HepG2 (cell line): ENCODE data around the gene ZNF12. TPM values are rescaled to one million over a fixed set of nuclear protein-coding genes. Genes with fewer than 3 reads are reported as not detected.

Source experiments
- ATAC-seq: fragments of 200-7000 bp; cut with Tn5 transposase; 3 replicates; pipeline ENCODE4 v1.9.1; 2020; ENCODE audit warnings: mild to moderate bottlenecking, moderate library complexity
- BruUV-seq: library from RNA; stranded (reverse); fragments of 400-500 nt; replicated peaks from 2 replicates; lab custom pipeline; 2021; lab: Mats Ljungman, UMichigan
- CTCF ChIA-PET: fragments of 300-600 bp; formaldehyde crosslinking; extraction: SDS; loops from one replicate; lab custom pipeline; 2021; ENCODE audit warnings: low total read pairs, inconsistent platforms, low intra/inter-chr PET ratio; lab: Yijun Ruan, JAX
- POLR2A ChIA-PET: fragments of 350-600 bp; sonication (Branson Sonifier 250); formaldehyde crosslinking; loops from one replicate; lab custom pipeline; 2020; ENCODE audit warnings: antibody characterized with exemption, inconsistent platforms; lab: Yijun Ruan, JAX
- DNase-seq: peaks from one replicate; pipeline ENCODE4 v3.0.0-alpha.2; 2015; ENCODE audit warnings: low spot score
- FAIRE-seq: peaks from 3 replicates; lab custom pipeline; 2011; peaks lifted over from hg19 to GRCh38; lab: Jason Lieb, UNC
- H2AFZ ChIP-seq: one replicate; pipeline ENCODE4 v1.6.1; 2011; ENCODE audit warnings: low read length, inconsistent platforms
- H3K27ac ChIP-seq: fragments of 300-600 bp; 3 replicates; pipeline ENCODE4 v1.8.0; 2011; ENCODE audit warnings: mixed run types, mild to moderate bottlenecking, mixed read lengths, low read length, inconsistent platforms; ENCODE audit not compliant: insufficient read depth; ENCODE audit errors: extremely low read length
- H3K27me3 ChIP-seq, 2 experiments: fragments of 200-600 bp in 1 of 2; 2 replicates in 1 of 2; 3 replicates in 1 of 2; pipeline versions ENCODE4 v1.6.0 to v1.8.0; 2011; ENCODE audit warnings: low read length in 2 of 2, mild to moderate bottlenecking in 2 of 2, moderate library complexity in 2 of 2, inconsistent platforms in 1 of 2; ENCODE audit not compliant: insufficient read depth in 2 of 2, control insufficient read depth in 1 of 2
- H3K36me3 ChIP-seq, 2 experiments: fragments of 200-600 bp in 1 of 2; replicated peaks in 1 of 2; 2 replicates in 1 of 2; 3 replicates in 1 of 2; pipeline versions ENCODE4 v1.5.1 to v1.8.0; 2011; ENCODE audit warnings: low read length in 2 of 2, inconsistent platforms in 1 of 2; ENCODE audit not compliant: insufficient read depth in 2 of 2, control insufficient read depth in 1 of 2
- H3K4me1 ChIP-seq: 2 replicates; pipeline ENCODE4 v1.5.1; 2012; ENCODE audit warnings: low read length, inconsistent platforms; ENCODE audit not compliant: insufficient read depth
- H3K4me2 ChIP-seq: 2 replicates; pipeline ENCODE4 v1.6.0; 2011; ENCODE audit warnings: low read depth, low read length, inconsistent platforms
- H3K4me3 ChIP-seq, 3 experiments: fragments of 200-600 bp in 1 of 3; sonication (generic), shearing (Covaris generic) in 1 of 3; replicated peaks in 1 of 3; 2 replicates each; pipeline ENCODE4 v1.5.1; 2011 to 2016; ENCODE audit warnings: low read length in 3 of 3, inconsistent platforms in 2 of 3, low read depth in 2 of 3, mild to moderate bottlenecking in 2 of 3, control low read depth in 1 of 3, mixed read lengths in 1 of 3; ENCODE audit not compliant: insufficient read depth in 1 of 3
- H3K79me2 ChIP-seq: one replicate; pipeline ENCODE4 v1.6.1; 2011; ENCODE audit warnings: low read length, inconsistent platforms; ENCODE audit not compliant: insufficient read depth
- H3K9ac ChIP-seq: 2 replicates; pipeline ENCODE4 v1.6.0; 2011; ENCODE audit warnings: mild to moderate bottlenecking, low read depth, low read length, inconsistent platforms; ENCODE audit not compliant: insufficient read depth
- H3K9me3 ChIP-seq: 2 replicates; pipeline ENCODE4 v1.5.1; 2012; ENCODE audit warnings: mild to moderate bottlenecking, low read length
- H4K20me1 ChIP-seq: 2 replicates; pipeline ENCODE4 v1.6.0; 2011; ENCODE audit warnings: inconsistent platforms, mild to moderate bottlenecking, low read length, moderate library complexity; ENCODE audit not compliant: insufficient read depth
- AGO1 ChIP-seq: fragments of 200-400 bp; formaldehyde crosslinking; IDR thresholded peaks from 2 replicates; pipeline ENCODE4 v1.6.1; 2017; ENCODE audit warnings: mild to moderate bottlenecking, low read depth, low read length, moderate library complexity; ENCODE audit not compliant: poor library complexity, severe bottlenecking
- ATF1 ChIP-seq: IDR thresholded peaks from 2 replicates; pipeline ENCODE4 v1.6.1; 2016; ENCODE audit warnings: mild to moderate bottlenecking, control low read depth
- GATAD1 ChIP-seq: IDR thresholded peaks from 2 replicates; pipeline ENCODE4 v1.6.1; 2016; ENCODE audit warnings: missing genetic modification reagents, missing compliant biosample characterization
- KDM2A ChIP-seq: sonication (generic); formaldehyde crosslinking; IDR thresholded peaks from 2 replicates; pipeline ENCODE4 v1.4.0; 2020; ENCODE audit warnings: low read depth, missing genetic modification reagents, borderline replicate concordance
- MAFK ChIP-seq, 2 experiments: IDR thresholded peaks in 1 of 2; conservative IDR thresholded peaks in 1 of 2; 2 replicates each; pipeline ENCODE4 v1.6.1; 2011; ENCODE audit warnings: improper control_type of control experiment in 2 of 2, low read length in 2 of 2
- NFRKB ChIP-seq: fragments of 450-650 bp; IDR thresholded peaks from 2 replicates; pipeline ENCODE4 v1.6.1; 2017
- RNF2 ChIP-seq: fragments of 450-650 bp; conservative IDR thresholded peaks from 2 replicates; pipeline ENCODE4 v1.6.1; 2016; ENCODE audit warnings: low read depth
- TOE1 ChIP-seq: sonication (generic); formaldehyde crosslinking; IDR thresholded peaks from 2 replicates; pipeline ENCODE4 v1.4.0; 2020; ENCODE audit warnings: mild to moderate bottlenecking, missing genetic modification reagents
- U2AF1 ChIP-seq: fragments of 200-400 bp; formaldehyde crosslinking; optimal IDR thresholded peaks from 2 replicates; pipeline ENCODE3; 2017; ENCODE audit warnings: mild to moderate bottlenecking, low read depth, low read length
- ZBTB7B ChIP-seq: sonication (generic); formaldehyde crosslinking; IDR thresholded peaks from 2 replicates; pipeline ENCODE4 v1.4.0; 2020; ENCODE audit warnings: missing genetic modification reagents
- ZFP37 ChIP-seq: sonication (generic); formaldehyde crosslinking; IDR thresholded peaks from 2 replicates; pipeline ENCODE4 v1.4.0; 2020; ENCODE audit warnings: missing genetic modification reagents, borderline replicate concordance
- ZNF138 ChIP-seq: sonication (generic); formaldehyde crosslinking; IDR thresholded peaks from 2 replicates; pipeline ENCODE4 v1.5.0; 2020; ENCODE audit warnings: mild to moderate bottlenecking, low read depth, missing genetic modification reagents
- ZNF629 ChIP-seq: sonication (generic); formaldehyde crosslinking; conservative IDR thresholded peaks from 2 replicates; pipeline ENCODE4 v1.5.0; 2020; ENCODE audit warnings: missing genetic modification reagents
- ZNF713 ChIP-seq: sonication (generic); formaldehyde crosslinking; IDR thresholded peaks from 2 replicates; pipeline ENCODE4 v1.4.0; 2020; ENCODE audit warnings: mild to moderate bottlenecking, missing genetic modification reagents
- ZNF747 ChIP-seq: sonication (generic); formaldehyde crosslinking; IDR thresholded peaks from 2 replicates; pipeline ENCODE4 v1.8.1; 2023; ENCODE audit warnings: missing genetic modification reagents, mild to moderate bottlenecking, borderline replicate concordance
- ZNF83 ChIP-seq: sonication (generic); formaldehyde crosslinking; IDR thresholded peaks from 2 replicates; pipeline ENCODE4 v1.4.0; 2020; ENCODE audit warnings: missing genetic modification reagents, mild to moderate bottlenecking, borderline replicate concordance
- WGBS: methylation state at CpG from one replicate; pipeline ENCODE4 v1.1.6; 2017; ENCODE audit warnings: low lambda C conversion rate; 5-methylcytosine and 5-hydroxymethylcytosine counted together
- in situ Hi-C: cut with HindIII; loops from 2 replicates; pipeline ENCODE4 v1.10.0; 2017; ENCODE audit warnings: low pct_unique_long_range_greater_than_20kb; ENCODE audit not compliant: extremely low pct_ligation_motif_present
- intact Hi-C: fragments of 100-400 bp; cut with micrococcal nuclease; formaldehyde crosslinking; loops from one replicate; pipeline ENCODE4 v1.10.0; 2022; ENCODE audit not compliant: unreplicated experiment
- polyA plus RNA-seq, 8 experiments: library from polyadenylated mRNA; depleted of rRNA in 3 of 8; stranded (reverse) in 7 of 8; unstranded in 1 of 8; fragments of >200 nt; fragmentation: Illumina TruSeq in 4 of 8; extraction: Trizol in 4 of 8; gene quantifications; 2 replicates each; pipeline versions ENCODE4 v1.2.1 to v1.2.3, GENCODE V29; 2011 to 2016; ENCODE audit warnings: low read depth in 4 of 8, missing spikeins in 1 of 8, mixed read lengths in 1 of 8; ENCODE audit not compliant: insufficient read depth in 1 of 8
- total RNA-seq, 5 experiments: library from RNA; depleted of rRNA; stranded (reverse); fragments of >200 nt; fragmentation: Illumina TruSeq; extraction: Trizol; gene quantifications; 2 replicates each; pipeline ENCODE4 v1.2.3, GENCODE V29; 2016; ENCODE audit warnings: low read depth in 1 of 5
- TF ChIP-seq, protein P1 (sequence below): sonication (generic); formaldehyde crosslinking; IDR thresholded peaks from 2 replicates; pipeline ENCODE4 v1.4.0; 2020; ENCODE audit warnings: missing genetic modification reagents, borderline replicate concordance
- TF ChIP-seq, protein P2 (sequence below): sonication (generic); formaldehyde crosslinking; IDR thresholded peaks from 2 replicates; pipeline ENCODE4 v1.9.0; 2022; ENCODE audit warnings: missing genetic modification reagents, mild to moderate bottlenecking, borderline replicate concordance

The ZNF12 gene
- total and polyA plus RNA-seq, 2 of the 13 experiments (the other 11 are each of a cell fraction or from before 2014, with no cell fraction given): 21.4 to 22.8 TPM

DNA sequence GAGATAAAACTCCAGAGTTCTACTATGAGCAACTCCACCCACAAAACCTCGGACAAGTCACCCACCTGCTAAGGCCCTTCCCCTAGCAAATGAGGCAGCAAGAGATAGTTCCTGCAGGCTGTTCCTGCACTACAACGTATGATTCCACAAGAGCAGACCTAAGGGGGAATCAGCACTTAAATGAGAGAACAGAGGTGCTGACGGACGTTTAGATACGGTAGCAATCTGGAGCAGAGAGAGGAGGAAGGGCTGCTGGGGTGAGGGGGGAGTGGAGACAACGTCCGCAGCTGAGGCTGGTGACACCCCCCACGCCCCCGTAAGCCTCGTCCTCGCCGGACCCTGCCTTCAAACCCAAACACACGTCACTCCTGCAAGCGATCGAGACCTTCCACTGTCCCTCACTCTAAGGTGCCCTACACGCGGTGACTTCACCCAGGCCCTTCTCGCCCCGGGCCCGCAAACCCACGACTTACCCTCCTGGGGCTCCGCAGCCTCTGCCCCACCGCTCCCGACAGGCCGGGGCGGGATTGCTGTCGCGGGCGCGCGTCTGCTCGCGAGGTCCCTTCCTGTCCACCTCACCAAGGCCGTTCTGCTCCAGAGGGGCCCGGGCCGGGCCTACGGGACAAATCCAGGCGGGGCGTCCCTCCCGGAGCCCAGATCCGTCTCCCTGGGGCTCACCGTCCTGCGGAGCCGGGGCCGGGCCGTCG is 635 bp downstream of the ZNF12 start:
- ATAC-seq (peak; percentile 47), DNase-seq (peak; percentile 9), FAIRE-seq (no peak)
- WGBS: 3% methylated on average over 13 of the region's 47 CpGs
- ChIA-PET CTCF (no interaction called here), POLR2A (no interaction called here)
- peak overlapping the region; percentile 82 to 97 (median 87) for H3K4me3 ChIP-seq
- H3K36me3 ChIP-seq: peaks cover 10 to 21% of the 10 kb centered on the region in 2 experiments
- BruUV-seq: TSS peak; percentile 47
- H3K4me1 ChIP-seq: peaks cover 74% of the 10 kb centered on the region
- H4K20me1 ChIP-seq: peaks cover 39% of the 10 kb centered on the region
- intact Hi-C loops: loop anchor here (10.0 kb wide), 1 partner anchor 111 kb away; the partner anchor contains the start of gene INTS15
- H3K9me3 ChIP-seq: no peaks in the 10 kb centered on the region
- peak overlapping the region; percentile 74 for H3K27ac ChIP-seq
- H3K79me2 ChIP-seq: peaks cover 53% of the 10 kb centered on the region
- in situ Hi-C loops: no loop called here
- H3K9ac ChIP-seq: peak overlapping the region; percentile 95
- H2AFZ ChIP-seq: no peak overlapping the region
- peak overlapping the region; percentile 81 for H3K4me2 ChIP-seq
- no peaks in the 10 kb centered on the region; a peak in 1 of 5 replicates for H3K27me3 ChIP-seq
- TF ChIP-seq RNF2 (no peak), ZNF747 (0 out of 2 replicates have a peak, but pooled peaks have one; percentile 43), ATF1 (no peak), KDM2A (CRISPR knock-in tag) (peak; percentile 10; the same call in 1 of the 2 replicates), ZFP37 (CRISPR knock-in tag) (peak; percentile 48; the same call in 1 of the 2 replicates), GATAD1 (CRISPR knock-in tag) (no peak), ZNF138 (CRISPR knock-in tag) (0 out of 2 replicates have a peak, but pooled peaks have one; percentile 6), ZNF83 (0 out of 2 replicates have a peak, but pooled peaks have one; percentile 81), MAFK (conservative IDR thresholded peaks at IDR 0.05 in 1 of 2, IDR thresholded peaks at IDR 0.05 in 1 of 2; ENCODE audit: low read length in 2 of 2) (no peak), NFRKB (no peak), U2AF1 (no peak), ZNF713 (CRISPR knock-in tag) (0 out of 2 replicates have a peak, but pooled peaks have one; percentile 20), ZBTB7B (0 out of 2 replicates have a peak, but pooled peaks have one; percentile 7), TOE1 (CRISPR knock-in tag) (no peak), AGO1 (peak; percentile 3), ZNF629 (CRISPR knock-in tag) (no peak)
- TF ChIP-seq, protein P1, sequence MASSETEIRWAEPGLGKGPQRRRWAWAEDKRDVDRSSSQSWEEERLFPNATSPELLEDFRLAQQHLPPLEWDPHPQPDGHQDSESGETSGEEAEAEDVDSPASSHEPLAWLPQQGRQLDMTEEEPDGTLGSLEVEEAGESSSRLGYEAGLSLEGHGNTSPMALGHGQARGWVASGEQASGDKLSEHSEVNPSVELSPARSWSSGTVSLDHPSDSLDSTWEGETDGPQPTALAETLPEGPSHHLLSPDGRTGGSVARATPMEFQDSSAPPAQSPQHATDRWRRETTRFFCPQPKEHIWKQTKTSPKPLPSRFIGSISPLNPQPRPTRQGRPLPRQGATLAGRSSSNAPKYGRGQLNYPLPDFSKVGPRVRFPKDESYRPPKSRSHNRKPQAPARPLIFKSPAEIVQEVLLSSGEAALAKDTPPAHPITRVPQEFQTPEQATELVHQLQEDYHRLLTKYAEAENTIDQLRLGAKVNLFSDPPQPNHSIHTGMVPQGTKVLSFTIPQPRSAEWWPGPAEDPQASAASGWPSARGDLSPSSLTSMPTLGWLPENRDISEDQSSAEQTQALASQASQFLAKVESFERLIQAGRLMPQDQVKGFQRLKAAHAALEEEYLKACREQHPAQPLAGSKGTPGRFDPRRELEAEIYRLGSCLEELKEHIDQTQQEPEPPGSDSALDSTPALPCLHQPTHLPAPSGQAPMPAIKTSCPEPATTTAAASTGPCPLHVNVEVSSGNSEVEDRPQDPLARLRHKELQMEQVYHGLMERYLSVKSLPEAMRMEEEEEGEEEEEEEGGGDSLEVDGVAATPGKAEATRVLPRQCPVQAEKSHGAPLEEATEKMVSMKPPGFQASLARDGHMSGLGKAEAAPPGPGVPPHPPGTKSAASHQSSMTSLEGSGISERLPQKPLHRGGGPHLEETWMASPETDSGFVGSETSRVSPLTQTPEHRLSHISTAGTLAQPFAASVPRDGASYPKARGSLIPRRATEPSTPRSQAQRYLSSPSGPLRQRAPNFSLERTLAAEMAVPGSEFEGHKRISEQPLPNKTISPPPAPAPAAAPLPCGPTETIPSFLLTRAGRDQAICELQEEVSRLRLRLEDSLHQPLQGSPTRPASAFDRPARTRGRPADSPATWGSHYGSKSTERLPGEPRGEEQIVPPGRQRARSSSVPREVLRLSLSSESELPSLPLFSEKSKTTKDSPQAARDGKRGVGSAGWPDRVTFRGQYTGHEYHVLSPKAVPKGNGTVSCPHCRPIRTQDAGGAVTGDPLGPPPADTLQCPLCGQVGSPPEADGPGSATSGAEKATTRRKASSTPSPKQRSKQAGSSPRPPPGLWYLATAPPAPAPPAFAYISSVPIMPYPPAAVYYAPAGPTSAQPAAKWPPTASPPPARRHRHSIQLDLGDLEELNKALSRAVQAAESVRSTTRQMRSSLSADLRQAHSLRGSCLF: no peak
- TF ChIP-seq, protein P2, sequence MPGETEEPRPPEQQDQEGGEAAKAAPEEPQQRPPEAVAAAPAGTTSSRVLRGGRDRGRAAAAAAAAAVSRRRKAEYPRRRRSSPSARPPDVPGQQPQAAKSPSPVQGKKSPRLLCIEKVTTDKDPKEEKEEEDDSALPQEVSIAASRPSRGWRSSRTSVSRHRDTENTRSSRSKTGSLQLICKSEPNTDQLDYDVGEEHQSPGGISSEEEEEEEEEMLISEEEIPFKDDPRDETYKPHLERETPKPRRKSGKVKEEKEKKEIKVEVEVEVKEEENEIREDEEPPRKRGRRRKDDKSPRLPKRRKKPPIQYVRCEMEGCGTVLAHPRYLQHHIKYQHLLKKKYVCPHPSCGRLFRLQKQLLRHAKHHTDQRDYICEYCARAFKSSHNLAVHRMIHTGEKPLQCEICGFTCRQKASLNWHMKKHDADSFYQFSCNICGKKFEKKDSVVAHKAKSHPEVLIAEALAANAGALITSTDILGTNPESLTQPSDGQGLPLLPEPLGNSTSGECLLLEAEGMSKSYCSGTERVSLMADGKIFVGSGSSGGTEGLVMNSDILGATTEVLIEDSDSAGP (CRISPR knock-in tag): 0 out of 2 replicates have a peak, but pooled peaks have one; percentile 32
